AG04449 (cell line): ENCODE measurements around the gene CFAP74.

Experiments used
- CTCF ChIA-PET: fragments of 350-600 bp; formaldehyde crosslinking; extraction: SDS; loops from one replicate; lab custom pipeline; 2021; ENCODE audit warnings: antibody characterized with exemption; lab: Yijun Ruan, JAX
- POLR2A ChIA-PET: fragments of 400-600, 350-600 bp; formaldehyde crosslinking; extraction: SDS; loops from one replicate; lab custom pipeline; 2020; ENCODE audit warnings: antibody characterized with exemption, inconsistent platforms; lab: Yijun Ruan, JAX
- DNase-seq: peaks from one replicate; pipeline ENCODE4 v3.0.0-alpha.2; 2010; ENCODE audit warnings: low read depth, low spot score
- H3K4me3 ChIP-seq: 2 replicates; pipeline ENCODE4 v1.5.1; 2011; ENCODE audit warnings: low read depth, mild to moderate bottlenecking, control low read depth, low read length
- CTCF ChIP-seq: IDR thresholded peaks from one replicate; pipeline ENCODE4 v1.5.1; 2011; ENCODE audit warnings: mild to moderate bottlenecking, moderate library complexity, low read length, control low read depth, inconsistent platforms; ENCODE audit not compliant: insufficient read depth; ENCODE audit errors: missing control alignments

Gene CFAP74

GRCh38 chr1:1895060-1895418 is 108.5 kb downstream of the CFAP74 start:
- ChIA-PET CTCF (interaction anchor here (1.1 to 6.7 kb wide), 2 partner anchors 10 to 13 kb away, joined by 3 to 75 read pairs; no protein-coding TSS in a partner anchor), POLR2A (no interaction called here)
- TF ChIP-seq CTCF, result no peak
- H3K4me3 ChIP-seq, result no peak overlapping the region
- no peak for DNase-seq

GRCh38 chr1:1894354-1895059 is 109.1 kb downstream of the CFAP74 start:
- no peak for DNase-seq
- TF ChIP-seq CTCF, result no peak
- H3K4me3 ChIP-seq, result no peak overlapping the region
- ChIA-PET CTCF (interaction anchor here (1.1 to 6.7 kb wide), 2 partner anchors 10 to 13 kb away, joined by 3 to 75 read pairs; no protein-coding TSS in a partner anchor), POLR2A (interaction anchor here (0.6 kb wide), 1 partner anchor 118 kb away, joined by 3 read pairs; no protein-coding TSS in a partner anchor)

GRCh38 chr1:1893997-1894353 is 109.6 kb downstream of the CFAP74 start:
- POLR2A ChIA-PET, result interaction anchor here (0.6 kb wide), 1 partner anchor 118 kb away, joined by 3 read pairs; no protein-coding TSS in a partner anchor
- no peak for DNase-seq
- TF ChIP-seq CTCF, result no peak
- CTCF ChIA-PET, result interaction anchor here (6.7 kb wide), 1 partner anchor 14 kb away, joined by 75 read pairs; no protein-coding TSS in a partner anchor
- no peak overlapping the region for H3K4me3 ChIP-seq

- H3K4me3 ChIP-seq, result no peak overlapping the region
- no peak for DNase-seq
- TF ChIP-seq CTCF, result no peak
- CTCF ChIA-PET, result no interaction called here
- POLR2A ChIA-PET, result no interaction called here
Observed at GRCh38 chr1:1893291-1893985, 110.1 kb downstream of the CFAP74 start.

- CTCF ChIA-PET, result interaction anchor here (1.0 to 2.0 kb wide), 2 partner anchors 9 to 14 kb away, joined by 3 to 21 read pairs; no protein-coding TSS in a partner anchor
- DNase-seq, result no peak
- no peak overlapping the region; the same call in 1 of the 2 replicates for H3K4me3 ChIP-seq
- POLR2A ChIA-PET, result no interaction called here
- TF ChIP-seq CTCF, result no peak
Observed at GRCh38 chr1:1892763-1893120, 110.8 kb downstream of the CFAP74 start.
